ENCODE measurements around the gene CCK.

The CCK gene

DNA sequence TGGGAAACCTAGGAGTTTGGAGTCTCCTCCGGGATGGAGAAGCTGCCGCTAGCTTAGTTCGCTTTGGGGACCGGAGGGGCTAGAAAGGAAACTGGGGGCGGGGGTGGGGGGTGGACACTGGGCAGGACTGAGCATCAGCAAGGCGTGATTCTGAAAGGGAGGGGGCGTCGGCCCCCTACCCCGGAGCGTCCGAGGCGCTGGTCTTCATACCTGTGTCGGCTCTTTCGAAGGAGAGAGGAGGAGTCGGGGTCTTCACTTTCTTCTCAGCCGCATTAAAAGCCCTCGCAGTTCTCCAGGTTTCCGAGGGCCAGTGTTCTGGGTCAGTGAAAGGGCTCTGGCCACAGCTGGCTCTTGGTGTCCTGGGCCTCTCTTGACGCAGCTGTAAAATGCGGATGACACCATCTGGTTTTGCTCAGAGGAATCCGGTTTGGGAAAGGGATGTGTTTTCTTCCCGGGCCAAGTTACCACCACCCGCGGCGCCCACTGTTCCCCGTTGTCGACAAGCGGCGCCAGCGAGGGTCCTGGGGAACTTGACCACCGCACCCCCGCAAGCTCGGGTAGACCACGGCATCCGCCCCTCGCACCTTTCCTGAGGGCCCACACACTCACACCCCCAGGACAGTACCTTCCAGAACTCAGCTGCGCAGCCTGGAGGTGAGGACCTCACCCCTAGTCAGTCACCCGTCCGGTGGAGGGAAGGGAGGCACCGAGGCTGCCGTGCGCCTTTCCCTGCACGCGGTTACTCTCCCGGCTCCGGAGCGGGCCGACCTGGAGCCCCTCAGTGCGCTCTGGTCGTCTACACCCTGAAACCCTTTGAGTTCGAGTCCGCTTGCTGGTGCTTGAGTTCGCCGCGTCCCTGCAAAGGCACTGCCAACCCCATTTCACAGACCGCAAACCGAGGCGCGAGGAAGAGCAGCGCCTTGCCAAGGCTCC lies 660 bp downstream of the CCK start:
- DNase-seq, result no peak

DNA sequence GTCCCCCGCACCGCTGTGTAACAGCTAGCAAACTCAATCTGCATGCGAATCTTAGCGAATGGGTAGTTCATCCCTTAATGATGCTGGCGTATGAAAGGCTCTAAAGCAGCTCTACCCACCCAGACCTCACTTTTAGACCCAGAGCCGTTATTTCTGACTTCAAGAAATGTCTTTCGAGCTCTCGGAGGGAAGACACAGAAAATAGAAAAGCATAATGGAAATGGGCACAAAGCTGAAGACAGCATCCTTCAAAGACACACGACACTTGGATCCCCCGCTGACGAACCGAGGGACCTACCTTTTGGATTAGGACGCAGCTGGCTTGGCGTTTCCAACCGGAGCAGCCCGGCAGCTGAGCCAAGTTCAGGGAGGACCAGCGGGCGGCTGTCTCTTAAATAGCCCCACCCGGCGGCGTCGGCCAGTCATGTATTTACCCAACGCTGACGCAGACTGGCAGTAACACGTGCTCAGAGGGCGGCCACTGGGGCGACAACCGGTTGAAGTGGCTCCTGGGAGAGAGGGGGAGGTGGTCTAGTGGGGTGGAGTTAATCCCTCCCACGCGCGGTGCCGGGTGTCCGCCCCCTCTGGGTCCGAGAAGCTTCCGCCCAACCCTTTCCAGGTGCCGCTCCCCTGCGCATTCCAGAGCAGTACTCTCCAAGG lies 1.5 kb downstream of the CCK start:
- DNase-seq, result no peak

- no peak for DNase-seq
These were observed 2.3 kb downstream of the CCK start for GRCh38 chr3:42263354-42264346.

DNA sequence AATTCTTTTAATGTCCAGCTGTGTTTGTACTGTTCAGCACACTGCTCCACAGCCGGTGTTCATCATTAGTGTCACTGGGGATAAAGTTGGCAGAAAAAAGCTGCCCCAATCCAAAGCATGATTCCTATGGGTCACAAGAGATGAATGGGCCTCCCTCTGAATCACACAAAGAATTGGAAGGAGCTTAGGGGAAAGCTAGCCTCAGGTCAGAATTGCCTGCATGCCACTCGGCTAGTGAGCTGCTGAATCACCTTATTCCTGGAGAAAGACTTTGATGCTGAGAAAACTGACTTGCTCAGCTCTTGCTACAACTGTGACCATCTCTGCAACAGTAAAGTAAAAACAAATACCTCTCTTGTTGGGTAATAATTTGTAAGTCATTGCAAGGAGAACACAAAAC lies 3.5 kb downstream of the CCK start:
- DNase-seq, result no peak

GRCh38 chr3:42257007-42257406 lies 9.0 kb downstream of the CCK start:
- DNase-seq, result no peak

DNA sequence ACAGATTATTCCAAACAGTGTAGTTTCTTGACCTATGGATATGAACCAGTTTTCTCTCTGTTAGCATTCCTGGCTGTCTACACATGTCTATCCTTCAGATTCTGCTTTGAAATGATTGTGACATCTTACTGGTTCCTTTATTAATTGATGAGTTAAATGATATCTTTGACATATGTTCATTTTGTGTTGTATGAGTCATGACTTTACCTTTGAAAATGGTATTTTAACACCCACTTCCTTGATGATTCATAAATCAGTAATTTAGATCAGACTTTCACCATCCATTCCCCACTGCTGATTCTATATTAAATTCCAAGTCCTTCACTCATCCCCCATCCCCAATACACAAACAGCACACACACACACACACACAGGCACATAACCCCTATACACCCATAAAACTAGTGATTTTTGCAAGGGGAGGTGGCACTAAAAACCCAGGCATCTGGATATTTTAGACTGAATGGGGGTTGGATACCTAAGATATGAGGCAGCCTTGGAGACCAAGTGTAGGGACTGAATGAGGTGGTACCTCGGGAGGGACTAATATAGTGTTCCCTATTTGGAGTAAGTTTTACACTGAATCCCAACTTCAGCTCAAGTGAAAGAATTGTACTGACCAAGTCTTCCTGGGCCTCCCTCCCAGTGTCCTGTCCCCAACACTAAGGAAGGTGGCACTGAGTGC lies 9.7 kb downstream of the CCK start:
- no peak for DNase-seq

DNA sequence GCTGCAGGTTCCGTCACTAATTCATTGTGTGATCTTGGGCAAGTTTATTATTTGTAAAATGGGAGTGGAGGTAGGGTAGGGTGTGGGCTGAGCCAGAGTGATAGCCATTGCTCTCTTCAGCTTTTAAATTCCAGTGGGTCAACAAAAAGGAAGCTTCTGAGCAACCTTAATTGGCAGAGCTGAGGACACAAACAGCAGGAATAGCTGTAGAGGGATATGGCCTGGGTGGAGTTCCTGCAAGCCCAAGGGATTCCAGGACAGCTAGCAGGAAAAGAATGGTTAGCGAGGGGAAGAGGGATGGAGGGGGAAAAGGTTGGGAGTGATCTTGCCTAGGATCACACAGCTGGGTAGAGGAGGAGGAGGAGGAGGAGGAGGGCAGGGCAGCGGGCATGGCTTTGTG lies 11.4 kb downstream of the CCK start:
- DNase-seq, result no peak

GRCh38 chr3:42250761-42251160 lies 15.2 kb downstream of the CCK start:
- DNase-seq, result no peak

DNA sequence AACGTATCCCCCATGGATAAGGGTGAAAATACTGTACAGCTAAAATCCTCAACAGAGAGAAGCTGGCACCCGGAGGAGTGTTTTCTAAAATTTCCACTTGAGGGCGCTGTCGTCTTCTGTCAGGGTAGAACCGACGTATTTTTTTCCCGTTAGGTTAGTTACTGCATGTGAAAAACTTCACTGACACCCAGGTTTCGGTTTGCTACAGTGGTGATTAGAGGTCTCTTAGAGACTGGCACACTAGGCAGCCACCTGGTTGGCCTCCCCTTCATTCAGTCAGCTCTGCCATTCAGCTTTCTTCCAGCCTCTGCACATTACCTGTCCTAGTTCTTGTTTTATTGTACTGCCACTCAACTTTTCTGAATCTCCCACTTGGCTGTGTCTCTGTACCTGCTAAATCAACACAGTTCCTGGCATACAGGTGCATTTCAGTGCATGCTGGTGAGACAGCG lies 18.4 kb downstream of the CCK start:
- DNase-seq, result peak; percentile 74 to 82

DNA sequence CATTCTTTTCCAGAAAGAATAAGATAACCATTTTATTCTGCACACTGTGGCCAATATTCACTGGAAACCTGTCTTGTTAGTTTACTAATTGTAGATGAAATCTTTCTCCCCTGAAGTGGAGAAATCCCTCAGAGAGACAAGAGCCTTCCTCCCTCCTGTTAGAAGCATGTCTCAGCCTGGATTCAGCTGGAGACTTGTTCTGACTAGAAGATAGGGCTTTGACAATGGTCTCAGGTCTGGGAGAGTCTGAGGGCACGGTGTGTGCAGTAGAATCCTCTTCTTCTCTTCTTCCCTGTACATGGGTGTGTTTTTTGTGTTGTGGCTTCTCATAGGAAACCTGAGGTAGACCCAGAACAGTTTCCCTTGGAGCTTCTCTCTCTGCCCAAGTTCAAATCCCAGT lies 19.9 kb downstream of the CCK start:
- DNase-seq, result no peak

DNA sequence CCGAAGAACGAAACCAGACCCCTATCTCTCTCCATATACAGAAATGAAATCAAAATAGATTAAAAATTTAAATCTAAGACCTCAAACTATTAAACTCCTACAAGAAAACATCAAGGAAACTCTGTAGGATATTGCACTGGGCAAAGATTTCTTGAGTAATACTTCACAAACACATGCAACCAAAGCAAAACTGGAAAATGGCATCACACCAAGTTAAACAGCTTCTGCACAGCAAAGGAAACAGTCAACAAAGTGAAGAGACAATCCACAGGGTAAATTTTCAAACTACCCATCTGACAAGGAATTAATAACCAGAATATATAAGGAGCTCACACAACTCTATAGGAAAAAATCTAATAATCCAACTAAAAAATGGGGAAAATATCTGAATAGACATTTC lies 29.4 kb downstream of the CCK start:
- DNase-seq, result no peak

GRCh38 chr3:42235532-42235931 lies 30.5 kb downstream of the CCK start:
- no peak for DNase-seq

DNA sequence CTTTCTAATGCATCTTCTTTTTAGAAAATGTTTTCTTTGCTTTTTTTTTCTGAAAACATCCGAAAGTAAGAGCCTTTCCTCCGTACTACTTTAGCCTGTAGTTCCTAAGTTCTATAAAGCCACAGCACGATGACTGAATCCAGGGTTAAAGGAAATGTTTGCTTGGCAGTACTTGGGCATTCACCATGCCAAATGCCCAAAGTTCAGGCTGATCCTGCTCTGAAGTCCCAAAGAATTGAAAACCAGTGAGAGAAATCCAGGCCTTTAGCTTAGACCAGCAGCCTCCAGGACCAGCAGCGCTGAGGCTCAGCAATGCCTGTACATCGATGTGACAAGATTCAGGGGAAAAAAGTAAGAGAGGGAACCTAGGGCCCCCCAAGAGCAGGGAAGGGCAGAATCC lies 35.1 kb downstream of the CCK start:
- DNase-seq, result no peak

- DNase-seq, result peak; percentile 31 to 37
These were observed 35.9 kb downstream of the CCK start for GRCh38 chr3:42229942-42230688.

DNA sequence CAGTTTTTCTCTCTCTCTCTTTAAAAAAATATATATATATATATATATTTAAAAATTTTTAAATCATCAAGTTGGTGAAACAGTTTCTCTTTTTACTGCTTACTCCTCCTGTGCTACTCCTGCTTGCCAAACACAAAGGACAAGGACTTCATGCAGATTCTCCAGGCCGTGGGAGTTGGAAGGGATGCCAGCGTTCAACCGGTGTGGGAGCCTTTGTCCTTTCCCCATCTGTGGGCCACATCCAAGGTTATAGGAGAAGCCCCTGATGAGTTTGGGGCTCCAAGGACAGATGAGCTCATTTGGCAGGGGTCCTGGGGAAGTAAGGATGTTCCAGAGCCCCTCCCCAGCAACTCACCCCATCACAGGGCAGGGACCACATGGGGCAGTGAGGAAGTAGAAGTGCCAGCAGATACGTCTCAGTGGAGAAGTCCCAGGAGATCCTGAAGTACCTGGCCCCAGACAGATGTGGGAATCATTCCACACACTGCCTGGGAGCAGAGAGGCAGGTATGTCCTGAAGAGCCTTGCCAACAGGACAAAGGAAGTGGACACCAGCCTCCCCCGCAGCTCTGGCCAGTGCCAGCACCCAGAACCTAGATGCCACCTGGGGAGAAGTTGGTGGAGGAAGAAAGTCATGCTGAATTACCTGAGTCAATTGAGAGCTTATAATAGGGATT lies 36.6 kb downstream of the CCK start:
- no peak for DNase-seq

DNA sequence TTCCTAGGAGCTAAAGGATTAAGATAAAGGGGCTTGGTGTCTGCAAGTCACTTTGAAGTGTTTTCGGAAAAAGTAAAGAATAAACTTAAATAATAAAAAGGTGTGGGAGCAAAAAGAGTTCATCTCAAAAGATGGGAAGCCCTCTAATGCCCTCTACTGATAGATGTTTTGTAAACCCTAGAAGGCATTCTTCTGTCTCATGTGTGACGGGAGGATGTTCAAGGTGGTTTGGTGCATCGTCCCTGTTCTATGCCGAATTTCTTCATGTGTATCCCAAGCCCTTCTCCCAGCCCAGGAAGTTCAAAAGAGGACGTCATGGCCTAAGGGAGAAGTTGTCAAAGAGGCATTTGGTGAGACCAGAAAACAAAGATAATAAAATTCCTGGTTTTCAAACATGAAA lies 37.2 kb downstream of the CCK start:
- peak; percentile 14 to 16 for DNase-seq

DNA sequence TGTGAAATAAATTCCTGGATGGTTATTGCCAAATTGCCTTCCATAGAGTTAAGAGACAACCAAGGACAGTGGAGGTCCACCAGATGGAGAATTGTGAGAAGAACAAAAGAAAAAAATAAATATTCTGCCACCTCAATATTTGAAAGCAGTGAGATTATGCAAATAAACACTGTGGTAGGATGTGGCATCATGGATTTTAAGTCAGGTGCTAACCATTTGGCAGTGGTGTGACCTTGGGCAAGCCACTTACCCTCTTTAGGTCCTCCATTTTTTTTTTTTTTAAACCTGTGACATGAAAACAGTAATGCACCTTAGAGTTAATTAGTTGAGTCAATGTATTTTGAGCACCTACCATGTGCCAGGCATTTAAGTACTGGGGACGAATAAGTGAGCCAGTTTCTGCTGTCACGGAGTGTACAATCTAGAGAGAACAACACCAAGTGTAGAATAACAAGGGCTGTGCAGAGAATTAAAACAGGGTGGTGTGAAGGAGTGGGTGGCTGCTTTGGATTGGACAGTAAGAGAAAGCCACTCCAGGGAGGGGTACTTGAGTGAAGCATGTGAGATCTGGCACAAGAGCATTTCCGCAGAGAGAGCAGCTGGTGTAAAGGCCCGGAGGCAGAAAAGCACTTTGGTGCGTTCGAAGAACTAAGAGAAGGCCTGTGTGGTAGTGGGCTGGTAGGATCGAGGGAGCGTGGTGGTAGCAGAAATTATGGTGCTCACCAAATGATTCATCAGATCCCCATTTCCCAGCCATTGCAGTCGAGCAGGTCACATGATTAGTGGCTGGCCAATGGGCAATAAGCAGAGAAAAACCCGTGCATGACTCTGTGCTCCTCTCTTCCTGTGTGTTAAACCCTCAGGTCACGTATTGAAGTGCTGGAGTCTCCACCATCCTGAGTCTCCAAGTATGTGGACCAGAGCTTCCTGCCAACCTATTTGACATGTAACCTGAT lies 39.2 kb downstream of the CCK start:
- DNase-seq, result no peak

- no peak for DNase-seq
These were observed 40.3 kb downstream of the CCK start for GRCh38 chr3:42225486-42226363.
